ENCODE results near the gene AMER3.

DNA sequence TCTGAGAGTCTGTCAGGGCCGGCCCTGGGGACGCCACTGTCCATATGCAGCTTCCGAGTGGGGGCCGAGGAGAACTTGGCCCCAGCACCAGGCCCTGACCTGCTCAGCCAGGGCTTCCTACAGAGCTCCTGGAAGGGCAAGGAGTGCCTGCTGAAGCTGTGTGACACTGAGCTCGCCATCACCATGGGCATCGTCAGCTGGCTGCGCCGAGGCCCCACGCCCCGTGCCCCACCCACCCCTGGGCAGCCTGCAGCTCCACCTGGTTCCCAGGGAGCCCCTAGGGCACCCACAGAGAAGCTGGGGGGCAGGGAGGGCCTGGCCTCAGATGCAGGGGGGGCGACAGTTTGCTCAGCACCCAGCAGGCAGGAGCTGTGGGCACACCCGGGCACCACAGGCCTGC, 8.1 kb downstream of the AMER3 start:
- TF ChIP-seq RARB (CRISPR knock-in tag; IDR thresholded peaks at IDR 0.05) (no peak), PPARA (CRISPR knock-in tag; IDR thresholded peaks at IDR 0.05; ENCODE audit: borderline replicate concordance) (no peak), PATZ1 (CRISPR knock-in tag; IDR thresholded peaks at IDR 0.05; ENCODE audit: borderline replicate concordance) (no peak), BACH2 (CRISPR knock-in tag; IDR thresholded peaks at IDR 0.05; ENCODE audit: borderline replicate concordance) (no peak), ZNF8 (CRISPR knock-in tag; IDR thresholded peaks at IDR 0.05) (no peak), ISL1 (CRISPR knock-in tag; IDR thresholded peaks at IDR 0.05) (no peak), ARNTL (CRISPR knock-in tag; IDR thresholded peaks at IDR 0.05; ENCODE audit: borderline replicate concordance, low read depth) (no peak), ZNF565 (CRISPR knock-in tag; conservative IDR thresholded peaks at IDR 0.05; ENCODE audit: low read depth) (no peak), SNAI2 (CRISPR knock-in tag; IDR thresholded peaks at IDR 0.05) (no peak), CSDC2 (CRISPR knock-in tag; IDR thresholded peaks at IDR 0.05) (no peak)
- TF ChIP-seq, protein P1, sequence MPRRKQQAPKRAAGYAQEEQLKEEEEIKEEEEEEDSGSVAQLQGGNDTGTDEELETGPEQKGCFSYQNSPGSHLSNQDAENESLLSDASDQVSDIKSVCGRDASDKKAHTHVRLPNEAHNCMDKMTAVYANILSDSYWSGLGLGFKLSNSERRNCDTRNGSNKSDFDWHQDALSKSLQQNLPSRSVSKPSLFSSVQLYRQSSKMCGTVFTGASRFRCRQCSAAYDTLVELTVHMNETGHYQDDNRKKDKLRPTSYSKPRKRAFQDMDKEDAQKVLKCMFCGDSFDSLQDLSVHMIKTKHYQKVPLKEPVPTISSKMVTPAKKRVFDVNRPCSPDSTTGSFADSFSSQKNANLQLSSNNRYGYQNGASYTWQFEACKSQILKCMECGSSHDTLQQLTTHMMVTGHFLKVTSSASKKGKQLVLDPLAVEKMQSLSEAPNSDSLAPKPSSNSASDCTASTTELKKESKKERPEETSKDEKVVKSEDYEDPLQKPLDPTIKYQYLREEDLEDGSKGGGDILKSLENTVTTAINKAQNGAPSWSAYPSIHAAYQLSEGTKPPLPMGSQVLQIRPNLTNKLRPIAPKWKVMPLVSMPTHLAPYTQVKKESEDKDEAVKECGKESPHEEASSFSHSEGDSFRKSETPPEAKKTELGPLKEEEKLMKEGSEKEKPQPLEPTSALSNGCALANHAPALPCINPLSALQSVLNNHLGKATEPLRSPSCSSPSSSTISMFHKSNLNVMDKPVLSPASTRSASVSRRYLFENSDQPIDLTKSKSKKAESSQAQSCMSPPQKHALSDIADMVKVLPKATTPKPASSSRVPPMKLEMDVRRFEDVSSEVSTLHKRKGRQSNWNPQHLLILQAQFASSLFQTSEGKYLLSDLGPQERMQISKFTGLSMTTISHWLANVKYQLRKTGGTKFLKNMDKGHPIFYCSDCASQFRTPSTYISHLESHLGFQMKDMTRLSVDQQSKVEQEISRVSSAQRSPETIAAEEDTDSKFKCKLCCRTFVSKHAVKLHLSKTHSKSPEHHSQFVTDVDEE (CRISPR knock-in tag; IDR thresholded peaks at IDR 0.05): no peak
- TF ChIP-seq, protein P2, sequence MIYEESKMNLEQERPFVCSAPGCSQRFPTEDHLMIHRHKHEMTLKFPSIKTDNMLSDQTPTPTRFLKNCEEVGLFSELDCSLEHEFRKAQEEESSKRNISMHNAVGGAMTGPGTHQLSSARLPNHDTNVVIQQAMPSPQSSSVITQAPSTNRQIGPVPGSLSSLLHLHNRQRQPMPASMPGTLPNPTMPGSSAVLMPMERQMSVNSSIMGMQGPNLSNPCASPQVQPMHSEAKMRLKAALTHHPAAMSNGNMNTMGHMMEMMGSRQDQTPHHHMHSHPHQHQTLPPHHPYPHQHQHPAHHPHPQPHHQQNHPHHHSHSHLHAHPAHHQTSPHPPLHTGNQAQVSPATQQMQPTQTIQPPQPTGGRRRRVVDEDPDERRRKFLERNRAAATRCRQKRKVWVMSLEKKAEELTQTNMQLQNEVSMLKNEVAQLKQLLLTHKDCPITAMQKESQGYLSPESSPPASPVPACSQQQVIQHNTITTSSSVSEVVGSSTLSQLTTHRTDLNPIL (CRISPR knock-in tag; IDR thresholded peaks at IDR 0.05; ENCODE audit: low read depth): no peak
